Tibial nerve (tissue), 4 donors: Measurements from ENCODE around the gene SEL1L3.

Experiments
- CTCF ChIP-seq, 5 experiments: fragments of 200-600 bp in 3 of 5; fragments of 450-650 bp in 2 of 5; sonication (generic) in 3 of 5; IDR thresholded peaks; one replicate each; pipeline ENCODE4 v1.5.1; 2016 to 2019; ENCODE audit warnings: antibody characterized with exemption in 5 of 5, mild to moderate bottlenecking in 3 of 5, moderate library complexity in 2 of 5
- EP300 ChIP-seq, 2 donors: sonication (generic); formaldehyde crosslinking; IDR thresholded peaks; one replicate each; pipeline ENCODE4 v1.6.1; 2017; ENCODE audit warnings: antibody characterized with exemption in 2 of 2, mild to moderate bottlenecking in 1 of 2
- POLR2A ChIP-seq, 2 donors: fragments of 450-650 bp; IDR thresholded peaks; one replicate each; pipeline ENCODE4 v1.6.1; 2017; ENCODE audit warnings: antibody characterized with exemption in 2 of 2, mild to moderate bottlenecking in 2 of 2, moderate library complexity in 2 of 2

- TF ChIP-seq EP300 (IDR thresholded peaks at IDR 0.05), result no peak
- no peak for TF ChIP-seq CTCF (IDR thresholded peaks at IDR 0.05)
- TF ChIP-seq POLR2A (IDR thresholded peaks at IDR 0.05), result no peak
These were observed 149.0 kb downstream of the SEL1L3 start for GRCh38 chr4:25713812-25714211.
